ENCODE measurements around the gene GPC5. TPM values are rescaled to one million over a fixed set of nuclear protein-coding genes. Genes with fewer than 3 reads are reported as not detected.

The GPC5 gene
- total and polyA plus RNA-seq, 2 of the 13 experiments (the other 11 are each of a cell fraction or from before 2014, with no cell fraction given) = 0.02 to 0.07 TPM

DNA sequence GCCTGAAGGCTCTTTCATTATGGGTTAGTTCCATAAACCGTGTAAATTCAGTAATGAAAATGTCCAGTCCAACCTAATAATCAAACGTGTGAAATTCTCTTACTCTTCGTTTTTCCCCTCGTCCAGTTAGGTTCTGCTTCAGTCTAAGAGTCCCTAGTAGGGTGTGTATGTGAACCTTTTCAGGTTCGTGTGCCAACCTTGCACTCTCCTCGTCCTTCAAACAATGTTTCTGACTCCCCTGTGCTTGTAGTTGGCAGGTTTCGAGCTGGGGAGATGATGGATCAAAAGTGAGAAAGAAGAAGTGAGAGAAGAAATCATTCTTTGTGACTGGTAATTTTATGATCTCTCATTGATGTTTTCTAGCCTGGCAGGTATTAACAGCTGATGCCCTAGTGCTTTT lies 366.1 kb downstream of the GPC5 start:
- WGBS (ENCODE audit: low lambda C conversion rate) = 2% methylated on average over 7 of the region's 7 CpGs
- no peak overlapping the region for H3K9ac ChIP-seq (ENCODE audit: insufficient read depth, low read depth, low read length)
- H2AFZ ChIP-seq (ENCODE audit: low read length) = no peak overlapping the region
- no peak for FAIRE-seq
- H3K27me3 ChIP-seq (ENCODE audit: control insufficient read depth in 1 of 2, insufficient read depth in 2 of 2, low read length in 2 of 2) = no peaks in the 10 kb centered on the region
- POLR2A ChIA-PET = no interaction called here
- no peak overlapping the region for H3K4me2 ChIP-seq (ENCODE audit: low read depth, low read length)
- no peak overlapping the region for H3K27ac ChIP-seq (ENCODE audit: extremely low read length, insufficient read depth, low read length)
- no peak overlapping the region for H3K4me3 ChIP-seq (replicated peaks in 1 of 3; ENCODE audit: insufficient read depth in 1 of 3, low read depth in 2 of 3, low read length in 3 of 3)
- no peak for DNase-seq (ENCODE audit: low spot score)
- CTCF ChIA-PET (ENCODE audit: low intra/inter-chr PET ratio, low total read pairs) = no interaction called here
- no TSS peak for BruUV-seq (replicated peaks)
- no peaks in the 10 kb centered on the region for H3K9me3 ChIP-seq (ENCODE audit: low read length)
- H3K4me1 ChIP-seq (ENCODE audit: insufficient read depth, low read length) = no peaks in the 10 kb centered on the region
- intact Hi-C loops (cut with micrococcal nuclease; ENCODE audit: unreplicated experiment) (no loop called here), in situ Hi-C loops (cut with HindIII; ENCODE audit: extremely low pct_ligation_motif_present, low pct_unique_long_range_greater_than_20kb) (no loop called here)
- no peaks in the 10 kb centered on the region for H3K36me3 ChIP-seq (replicated peaks in 1 of 2; ENCODE audit: control insufficient read depth in 1 of 2, insufficient read depth in 2 of 2, low read length in 2 of 2)
- no peaks in the 10 kb centered on the region for H4K20me1 ChIP-seq (ENCODE audit: insufficient read depth, low read length)
- no peak for TF ChIP-seq ZNF841 (CRISPR knock-in tag; IDR thresholded peaks at IDR 0.05; ENCODE audit: borderline replicate concordance)
- TF ChIP-seq MAFF (IDR thresholded peaks at IDR 0.05; ENCODE audit: low read depth, low read length) = no peak
- TF ChIP-seq NCOR1 (IDR thresholded peaks at IDR 0.05; ENCODE audit: borderline replicate concordance, low read length) = no peak
- TF ChIP-seq ARNT (IDR thresholded peaks at IDR 0.05) = no peak
- TF ChIP-seq, protein P1, sequence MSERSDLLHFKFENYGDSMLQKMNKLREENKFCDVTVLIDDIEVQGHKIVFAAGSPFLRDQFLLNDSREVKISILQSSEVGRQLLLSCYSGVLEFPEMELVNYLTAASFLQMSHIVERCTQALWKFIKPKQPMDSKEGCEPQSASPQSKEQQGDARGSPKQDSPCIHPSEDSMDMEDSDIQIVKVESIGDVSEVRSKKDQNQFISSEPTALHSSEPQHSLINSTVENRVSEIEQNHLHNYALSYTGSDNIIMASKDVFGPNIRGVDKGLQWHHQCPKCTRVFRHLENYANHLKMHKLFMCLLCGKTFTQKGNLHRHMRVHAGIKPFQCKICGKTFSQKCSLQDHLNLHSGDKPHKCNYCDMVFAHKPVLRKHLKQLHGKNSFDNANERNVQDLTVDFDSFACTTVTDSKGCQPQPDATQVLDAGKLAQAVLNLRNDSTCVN (CRISPR knock-in tag; IDR thresholded peaks at IDR 0.05; ENCODE audit: borderline replicate concordance) = no peak
- TF ChIP-seq ZNF501 (CRISPR knock-in tag; IDR thresholded peaks at IDR 0.05) = no peak
- TF ChIP-seq ISX (CRISPR knock-in tag; conservative IDR thresholded peaks at IDR 0.05) = no peak
- no peak for TF ChIP-seq RFXANK (CRISPR knock-in tag; IDR thresholded peaks at IDR 0.05)
- TF ChIP-seq, protein P2, sequence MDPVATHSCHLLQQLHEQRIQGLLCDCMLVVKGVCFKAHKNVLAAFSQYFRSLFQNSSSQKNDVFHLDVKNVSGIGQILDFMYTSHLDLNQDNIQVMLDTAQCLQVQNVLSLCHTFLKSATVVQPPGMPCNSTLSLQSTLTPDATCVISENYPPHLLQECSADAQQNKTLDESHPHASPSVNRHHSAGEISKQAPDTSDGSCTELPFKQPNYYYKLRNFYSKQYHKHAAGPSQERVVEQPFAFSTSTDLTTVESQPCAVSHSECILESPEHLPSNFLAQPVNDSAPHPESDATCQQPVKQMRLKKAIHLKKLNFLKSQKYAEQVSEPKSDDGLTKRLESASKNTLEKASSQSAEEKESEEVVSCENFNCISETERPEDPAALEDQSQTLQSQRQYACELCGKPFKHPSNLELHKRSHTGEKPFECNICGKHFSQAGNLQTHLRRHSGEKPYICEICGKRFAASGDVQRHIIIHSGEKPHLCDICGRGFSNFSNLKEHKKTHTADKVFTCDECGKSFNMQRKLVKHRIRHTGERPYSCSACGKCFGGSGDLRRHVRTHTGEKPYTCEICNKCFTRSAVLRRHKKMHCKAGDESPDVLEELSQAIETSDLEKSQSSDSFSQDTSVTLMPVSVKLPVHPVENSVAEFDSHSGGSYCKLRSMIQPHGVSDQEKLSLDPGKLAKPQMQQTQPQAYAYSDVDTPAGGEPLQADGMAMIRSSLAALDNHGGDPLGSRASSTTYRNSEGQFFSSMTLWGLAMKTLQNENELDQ (CRISPR knock-in tag; IDR thresholded peaks at IDR 0.05; ENCODE audit: borderline replicate concordance) = no peak
- TF ChIP-seq ZNF510 (CRISPR knock-in tag; IDR thresholded peaks at IDR 0.05; ENCODE audit: low read depth) = no peak
- TF ChIP-seq ZNF792 (CRISPR knock-in tag; IDR thresholded peaks at IDR 0.05) = no peak
- TF ChIP-seq ZNF382 (CRISPR knock-in tag; IDR thresholded peaks at IDR 0.05; ENCODE audit: borderline replicate concordance) = no peak
- TF ChIP-seq, protein P3, sequence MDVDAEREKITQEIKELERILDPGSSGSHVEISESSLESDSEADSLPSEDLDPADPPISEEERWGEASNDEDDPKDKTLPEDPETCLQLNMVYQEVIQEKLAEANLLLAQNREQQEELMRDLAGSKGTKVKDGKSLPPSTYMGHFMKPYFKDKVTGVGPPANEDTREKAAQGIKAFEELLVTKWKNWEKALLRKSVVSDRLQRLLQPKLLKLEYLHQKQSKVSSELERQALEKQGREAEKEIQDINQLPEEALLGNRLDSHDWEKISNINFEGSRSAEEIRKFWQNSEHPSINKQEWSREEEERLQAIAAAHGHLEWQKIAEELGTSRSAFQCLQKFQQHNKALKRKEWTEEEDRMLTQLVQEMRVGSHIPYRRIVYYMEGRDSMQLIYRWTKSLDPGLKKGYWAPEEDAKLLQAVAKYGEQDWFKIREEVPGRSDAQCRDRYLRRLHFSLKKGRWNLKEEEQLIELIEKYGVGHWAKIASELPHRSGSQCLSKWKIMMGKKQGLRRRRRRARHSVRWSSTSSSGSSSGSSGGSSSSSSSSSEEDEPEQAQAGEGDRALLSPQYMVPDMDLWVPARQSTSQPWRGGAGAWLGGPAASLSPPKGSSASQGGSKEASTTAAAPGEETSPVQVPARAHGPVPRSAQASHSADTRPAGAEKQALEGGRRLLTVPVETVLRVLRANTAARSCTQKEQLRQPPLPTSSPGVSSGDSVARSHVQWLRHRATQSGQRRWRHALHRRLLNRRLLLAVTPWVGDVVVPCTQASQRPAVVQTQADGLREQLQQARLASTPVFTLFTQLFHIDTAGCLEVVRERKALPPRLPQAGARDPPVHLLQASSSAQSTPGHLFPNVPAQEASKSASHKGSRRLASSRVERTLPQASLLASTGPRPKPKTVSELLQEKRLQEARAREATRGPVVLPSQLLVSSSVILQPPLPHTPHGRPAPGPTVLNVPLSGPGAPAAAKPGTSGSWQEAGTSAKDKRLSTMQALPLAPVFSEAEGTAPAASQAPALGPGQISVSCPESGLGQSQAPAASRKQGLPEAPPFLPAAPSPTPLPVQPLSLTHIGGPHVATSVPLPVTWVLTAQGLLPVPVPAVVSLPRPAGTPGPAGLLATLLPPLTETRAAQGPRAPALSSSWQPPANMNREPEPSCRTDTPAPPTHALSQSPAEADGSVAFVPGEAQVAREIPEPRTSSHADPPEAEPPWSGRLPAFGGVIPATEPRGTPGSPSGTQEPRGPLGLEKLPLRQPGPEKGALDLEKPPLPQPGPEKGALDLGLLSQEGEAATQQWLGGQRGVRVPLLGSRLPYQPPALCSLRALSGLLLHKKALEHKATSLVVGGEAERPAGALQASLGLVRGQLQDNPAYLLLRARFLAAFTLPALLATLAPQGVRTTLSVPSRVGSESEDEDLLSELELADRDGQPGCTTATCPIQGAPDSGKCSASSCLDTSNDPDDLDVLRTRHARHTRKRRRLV (CRISPR knock-in tag; IDR thresholded peaks at IDR 0.05) = no peak
- ATAC-seq = no peak
- no peaks in the 10 kb centered on the region for H3K79me2 ChIP-seq (ENCODE audit: insufficient read depth, low read length)

Measured in HepG2 (cell line).